GM19463 (cell line): ENCODE measurements around the gene SGPP2.
A peak's percentile ranks its signal among the peaks of the same experiment; 100 is the strongest.

Experiments used
- ATAC-seq: cut with Tn5 transposase; IDR thresholded peaks from one replicate; pipeline ENCODE4 v1.9.1; 2021; ENCODE audit warnings: mild to moderate bottlenecking, moderate library complexity; ENCODE audit not compliant: unreplicated experiment

Gene SGPP2

DNA sequence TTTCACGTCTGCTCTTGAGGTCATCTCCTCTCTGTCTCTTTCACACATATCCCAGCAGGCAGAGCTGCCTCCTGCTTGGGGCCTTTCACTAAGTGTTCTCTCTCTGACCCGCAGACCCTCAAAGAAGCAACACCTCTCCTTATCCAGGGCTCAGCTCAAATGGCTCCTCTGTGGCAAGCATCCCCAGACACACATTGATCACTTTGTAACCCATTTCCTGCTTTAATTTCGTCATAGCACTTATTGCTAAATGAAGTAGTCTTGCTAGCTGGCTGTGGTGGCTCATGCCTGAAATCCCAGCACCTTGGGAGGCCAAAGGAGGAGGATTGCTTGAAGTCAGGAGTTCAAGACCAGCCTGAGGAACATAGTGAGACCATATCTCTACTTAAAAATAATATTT lies 41.4 kb downstream of the SGPP2 start:
- no peak for ATAC-seq

DNA sequence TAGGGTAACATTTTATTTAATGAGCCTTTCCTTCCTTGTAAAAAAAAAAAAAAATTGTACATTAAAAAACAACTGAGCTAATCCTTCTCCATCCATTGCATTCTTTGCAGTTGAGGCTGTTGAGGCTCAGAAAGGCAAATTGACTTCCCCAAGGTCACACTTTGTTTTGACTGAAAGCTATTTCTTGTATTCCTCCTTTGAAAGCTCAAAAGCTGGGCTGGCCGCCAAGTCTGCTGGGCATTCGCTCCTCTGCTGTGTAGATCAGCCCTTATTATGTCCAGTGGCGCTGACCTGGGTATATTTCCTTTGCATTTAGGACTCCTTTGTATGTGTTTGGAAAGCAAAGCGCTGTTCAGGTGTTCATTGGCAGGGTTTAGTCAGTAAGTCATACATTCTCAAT lies 44.0 kb downstream of the SGPP2 start:
- no peak for ATAC-seq

GRCh38 chr2:222470802-222471468 lies 46.6 kb downstream of the SGPP2 start:
- no peak for ATAC-seq

DNA sequence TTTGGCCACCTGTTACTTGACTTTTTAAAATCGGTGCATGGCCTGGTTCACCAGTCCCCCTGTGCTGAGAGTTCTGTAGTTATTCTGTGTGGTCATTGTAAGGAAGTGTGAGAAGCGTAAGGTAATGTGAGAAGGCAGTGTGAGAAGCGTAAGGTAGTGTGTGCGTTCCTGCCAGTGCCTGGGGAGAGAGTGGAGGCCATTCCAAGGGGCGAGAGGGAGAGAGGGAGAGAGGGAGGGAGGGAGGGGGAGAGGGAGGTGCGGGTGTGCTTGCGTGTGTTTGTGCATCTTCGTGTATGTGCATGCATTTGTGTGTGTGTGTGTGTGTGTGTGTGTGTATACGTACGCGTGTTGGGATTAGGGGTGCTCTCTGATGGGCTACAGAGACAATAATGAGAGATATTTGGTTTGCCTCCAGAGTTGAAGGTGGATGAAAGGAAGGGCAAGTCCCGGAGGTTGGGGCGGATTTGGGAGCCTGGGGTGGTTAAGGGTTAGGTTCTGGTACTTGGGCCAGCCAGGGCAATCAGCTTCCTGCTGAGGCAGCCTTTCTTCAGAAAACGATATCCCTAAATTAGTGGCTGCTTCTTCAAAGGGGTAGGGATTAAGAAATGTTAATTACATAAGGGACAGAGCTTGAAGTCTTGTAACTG lies 53.7 kb downstream of the SGPP2 start:
- no peak for ATAC-seq

DNA sequence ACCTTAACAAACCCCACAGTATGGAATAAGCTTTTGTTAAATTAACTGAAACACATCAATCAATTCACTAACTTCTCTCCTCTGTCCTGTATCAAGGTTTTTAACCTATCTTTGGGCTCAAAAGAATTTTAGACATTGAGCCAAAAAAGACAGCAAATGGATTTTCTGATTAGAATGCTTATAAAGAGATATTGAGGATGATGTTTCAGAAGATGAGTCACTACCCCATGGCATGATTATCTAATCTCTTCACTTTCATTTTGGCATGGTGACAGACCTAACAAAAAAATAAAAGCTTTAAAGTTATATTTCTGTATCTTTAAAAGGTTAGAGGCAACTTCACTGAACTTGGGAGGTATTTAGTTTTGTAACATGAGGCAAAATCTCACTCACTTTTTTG lies 55.5 kb downstream of the SGPP2 start:
- no peak for ATAC-seq

GRCh38 chr2:222480497-222480896 lies 56.2 kb downstream of the SGPP2 start:
- no peak for ATAC-seq

- peak; percentile 31 for ATAC-seq
These were observed 57.6 kb downstream of the SGPP2 start for GRCh38 chr2:222481941-222482340.

- no peak for ATAC-seq
These were observed 59.2 kb downstream of the SGPP2 start for GRCh38 chr2:222483513-222484039.

- ATAC-seq = no peak
These were observed 61.2 kb downstream of the SGPP2 start for GRCh38 chr2:222485367-222486211.

DNA sequence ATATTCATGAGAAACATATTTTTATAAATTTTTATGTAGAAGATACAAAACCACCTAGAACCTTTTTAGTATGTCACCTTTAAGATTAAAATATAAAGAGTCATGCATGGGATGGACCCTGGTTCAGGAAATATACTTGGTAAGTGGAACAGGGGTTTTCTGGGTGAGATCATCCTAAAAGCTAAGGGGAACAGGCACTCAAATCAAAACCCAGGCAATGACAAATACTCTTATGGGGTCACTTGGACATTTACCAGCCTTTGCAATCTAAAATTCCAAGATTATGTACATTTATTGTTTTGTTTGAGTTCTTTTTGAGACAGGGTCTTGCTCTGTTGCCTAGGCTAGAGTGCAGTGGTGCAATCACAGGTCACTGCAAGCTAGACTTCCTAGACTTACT lies 65.8 kb downstream of the SGPP2 start:
- ATAC-seq = no peak

GRCh38 chr2:222492683-222493082 lies 68.3 kb downstream of the SGPP2 start:
- no peak for ATAC-seq

DNA sequence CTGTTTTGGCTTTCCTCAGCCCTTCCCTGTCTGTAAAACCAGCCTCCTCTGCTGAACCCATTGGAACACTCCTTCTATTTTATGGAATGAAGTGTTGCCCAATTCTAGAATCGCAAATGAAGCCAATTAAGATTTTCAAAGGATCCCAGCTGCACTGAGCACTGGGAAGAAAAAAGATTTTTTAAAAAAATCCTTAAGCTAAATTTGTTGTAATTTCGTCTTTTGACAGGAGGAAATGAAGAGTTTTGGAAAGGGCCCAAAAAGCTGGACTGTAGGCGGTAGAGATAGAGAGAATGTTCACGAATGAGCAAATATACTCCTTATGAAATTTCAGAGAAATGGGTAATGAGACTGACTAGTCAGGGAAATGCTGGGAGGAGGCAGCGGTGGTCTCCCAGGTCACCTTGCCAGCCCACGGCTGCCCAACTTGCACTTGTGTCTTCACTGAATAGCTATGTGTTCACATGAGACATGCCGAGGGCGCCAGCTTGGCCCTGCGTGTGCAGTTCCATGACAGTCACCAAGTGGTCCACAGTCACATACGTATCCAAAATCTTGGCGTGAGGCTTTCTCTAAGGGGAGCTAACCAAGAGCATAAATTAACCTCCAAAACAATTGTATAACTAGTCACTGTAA lies 69.9 kb downstream of the SGPP2 start:
- no peak for ATAC-seq

- ATAC-seq = no peak
These were observed 71.0 kb downstream of the SGPP2 start for GRCh38 chr2:222495388-222495787.

- ATAC-seq = no peak
These were observed 74.9 kb downstream of the SGPP2 start for GRCh38 chr2:222499226-222499625.

DNA sequence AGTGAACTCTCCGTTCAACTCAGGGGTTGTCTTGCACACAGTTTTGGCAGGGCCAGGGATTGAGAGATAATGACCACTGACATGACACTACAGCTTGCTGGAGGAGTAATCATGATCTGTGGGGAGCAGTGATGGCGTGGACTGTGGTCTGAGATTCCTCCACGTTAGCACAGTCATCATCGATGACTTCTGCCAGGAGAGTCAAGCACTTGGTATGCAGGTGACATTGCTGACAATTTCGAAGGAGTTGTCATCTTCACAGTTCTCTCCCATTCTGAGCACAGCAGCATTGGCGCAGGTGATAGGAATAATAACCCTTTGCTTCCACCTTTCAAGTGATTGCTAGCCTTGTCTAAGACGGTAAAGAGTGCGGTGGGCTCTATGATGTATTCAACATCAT lies 79.8 kb downstream of the SGPP2 start:
- no peak for ATAC-seq

DNA sequence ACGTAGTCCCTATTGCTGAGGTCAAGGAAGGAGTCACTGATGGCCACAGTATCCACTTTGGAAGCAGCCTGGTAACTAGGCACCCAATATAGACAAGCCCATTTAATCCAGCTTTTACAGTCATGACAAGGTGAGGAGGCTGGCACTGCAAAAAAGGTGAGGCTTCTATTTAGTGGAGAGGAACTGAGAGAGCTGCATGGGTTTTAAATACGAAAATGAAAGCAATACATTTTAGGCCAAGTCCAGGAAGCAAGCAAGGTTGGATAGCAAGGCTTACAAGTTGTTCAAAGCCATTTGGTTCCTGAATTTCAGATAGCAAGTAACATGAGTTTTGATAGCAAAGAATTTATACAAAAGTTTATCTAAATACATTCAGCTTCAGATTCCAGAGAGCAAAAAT lies 80.4 kb downstream of the SGPP2 start:
- ATAC-seq = peak; percentile 92

DNA sequence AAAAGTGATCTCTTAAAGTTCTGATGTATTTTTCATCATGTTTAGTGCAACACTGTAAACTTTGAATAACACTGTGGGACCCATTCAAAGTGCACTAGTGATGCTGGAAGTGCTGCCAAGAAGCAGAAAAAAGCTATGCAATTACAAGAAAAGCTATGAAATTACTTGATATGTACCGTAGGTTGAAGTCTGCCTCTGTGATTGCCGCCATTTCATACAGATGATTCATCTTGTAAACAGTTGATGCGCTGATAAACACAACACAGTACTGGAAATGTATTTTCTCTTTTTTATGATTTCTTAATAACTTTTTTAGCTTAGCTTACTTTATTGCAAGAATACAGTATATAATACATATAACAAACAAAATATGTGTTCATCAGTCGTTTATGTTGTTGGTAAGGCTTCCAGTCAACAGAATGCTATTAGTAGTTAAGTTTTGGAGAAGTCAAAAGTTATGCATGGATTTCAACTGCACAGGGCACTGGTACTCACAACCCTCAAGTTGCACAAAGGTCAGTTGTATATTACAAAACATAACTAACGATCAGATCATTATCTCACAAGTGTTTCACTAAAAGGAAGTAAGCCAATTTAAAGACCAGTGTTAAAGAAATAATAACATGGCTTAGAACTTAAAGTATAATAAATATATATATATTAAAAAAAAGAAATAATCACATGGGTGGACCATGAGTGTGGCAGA lies 82.0 kb downstream of the SGPP2 start:
- ATAC-seq = no peak

DNA sequence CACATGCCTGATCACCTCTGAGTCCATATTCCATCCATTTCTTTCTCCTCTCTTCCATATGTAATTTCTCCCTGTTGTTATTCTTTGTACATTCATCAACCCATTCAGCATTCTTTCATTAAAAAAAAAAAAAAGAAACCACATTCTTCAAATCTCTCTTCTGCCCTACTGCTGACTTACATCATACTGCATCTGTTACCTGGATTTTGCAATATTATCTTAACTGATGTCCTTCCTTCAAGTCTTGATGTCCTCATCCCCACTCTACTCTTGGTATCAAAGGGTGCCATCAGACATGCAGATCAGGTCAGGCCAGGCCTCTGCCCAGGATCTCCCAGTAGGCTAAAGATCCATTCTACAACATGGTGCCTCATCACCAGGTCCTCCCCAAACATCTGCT lies 90.6 kb downstream of the SGPP2 start:
- no peak for ATAC-seq

- ATAC-seq = no peak
These were observed 94.4 kb downstream of the SGPP2 start for GRCh38 chr2:222518570-222519381.

GRCh38 chr2:222521099-222521498 lies 96.8 kb downstream of the SGPP2 start:
- ATAC-seq = peak; percentile 65
